ENCODE data around the gene PHKA2. TPM values are rescaled to one million over a fixed set of nuclear protein-coding genes. Genes with fewer than 3 reads are reported as not detected.

Gene PHKA2
- total RNA-seq, 4 donors from 2014 or later: 3.6 to 45.6 (median 24.7) TPM

GRCh38 chrX:18929775-18930174 is 54.1 kb downstream of the PHKA2 start:
- intact Hi-C loops (cut with DNase I; ENCODE audit: low total_unique reads): no loop called here
- Histone ChIP-seq H3K9me3 (no peaks in the 10 kb centered on the region), H3K4me3 (no peak overlapping the region), H3K27me3 (no peaks in the 10 kb centered on the region), H3K36me3 (no peaks in the 10 kb centered on the region), H3K4me1 (no peaks in the 10 kb centered on the region), H3K27ac (no peak overlapping the region)
- TF ChIP-seq CTCF (IDR thresholded peaks at IDR 0.05) (no peak), POLR2A (IDR thresholded peaks at IDR 0.05) (no peak)
- DNase-seq: no peak

- TF ChIP-seq POLR2A (IDR thresholded peaks at IDR 0.05): no peak
- TF ChIP-seq CTCF (IDR thresholded peaks at IDR 0.05): no peak
- intact Hi-C loops (cut with DNase I; ENCODE audit: low total_unique reads): no loop called here
- Histone ChIP-seq H3K27me3 (no peaks in the 10 kb centered on the region), H3K27ac (no peak overlapping the region), H3K4me1 (no peaks in the 10 kb centered on the region), H3K36me3 (no peaks in the 10 kb centered on the region), H3K4me3 (no peak overlapping the region), H3K9me3 (no peaks in the 10 kb centered on the region)
- DNase-seq: no peak
These were observed 56.4 kb downstream of the PHKA2 start for GRCh38 chrX:18927558-18927957.

- Histone ChIP-seq H3K36me3 (no peaks in the 10 kb centered on the region), H3K27ac (no peak overlapping the region), H3K9me3 (no peaks in the 10 kb centered on the region), H3K27me3 (no peaks in the 10 kb centered on the region), H3K4me1 (no peaks in the 10 kb centered on the region), H3K4me3 (no peak overlapping the region)
- DNase-seq: no peak
- intact Hi-C loops (cut with DNase I; ENCODE audit: low total_unique reads): no loop called here
- TF ChIP-seq POLR2A (IDR thresholded peaks at IDR 0.05): no peak
These were observed 59.3 kb downstream of the PHKA2 start for GRCh38 chrX:18924507-18925088.

GRCh38 chrX:18920566-18920965 is 63.3 kb downstream of the PHKA2 start:
- no peak for DNase-seq
- Histone ChIP-seq H3K27ac (no peak overlapping the region), H3K27me3 (no peaks in the 10 kb centered on the region), H3K9me3 (no peaks in the 10 kb centered on the region), H3K4me3 (no peak overlapping the region), H3K4me1 (no peaks in the 10 kb centered on the region), H3K36me3 (no peaks in the 10 kb centered on the region)
- TF ChIP-seq CTCF (IDR thresholded peaks at IDR 0.05): no peak
- TF ChIP-seq POLR2A (IDR thresholded peaks at IDR 0.05): no peak
- intact Hi-C loops (cut with DNase I; ENCODE audit: low total_unique reads): no loop called here

- TF ChIP-seq CTCF (IDR thresholded peaks at IDR 0.05) (no peak), POLR2A (IDR thresholded peaks at IDR 0.05) (no peak)
- no peaks in the 10 kb centered on the region for H3K36me3 ChIP-seq
- intact Hi-C loops (cut with DNase I; ENCODE audit: low total_unique reads): no loop called here
These were observed 63.8 kb downstream of the PHKA2 start for GRCh38 chrX:18920079-18920478.

GRCh38 chrX:18917831-18918230 is 66.1 kb downstream of the PHKA2 start:
- intact Hi-C loops (cut with DNase I; ENCODE audit: low total_unique reads): no loop called here
- DNase-seq: no peak
- no peak for TF ChIP-seq CTCF (IDR thresholded peaks at IDR 0.05)
- TF ChIP-seq POLR2A (IDR thresholded peaks at IDR 0.05): no peak
- Histone ChIP-seq H3K4me1 (no peaks in the 10 kb centered on the region), H3K36me3 (no peaks in the 10 kb centered on the region), H3K4me3 (no peak overlapping the region), H3K9me3 (no peaks in the 10 kb centered on the region), H3K27me3 (no peaks in the 10 kb centered on the region), H3K27ac (no peak overlapping the region)

More at GRCh38 chrX:18920079-18920478, 63.8 kb downstream of the PHKA2 start:
- H3K27me3 ChIP-seq: no peaks in the 10 kb centered on the region
- no peak overlapping the region for H3K4me3 ChIP-seq
- no peak for DNase-seq
- no peaks in the 10 kb centered on the region for H3K4me1 ChIP-seq
- H3K27ac ChIP-seq: no peak overlapping the region
- H3K9me3 ChIP-seq: no peaks in the 10 kb centered on the region

Data from uterus (tissue), 4 donors.